GM21528 (cell line): ENCODE data around the gene SPHK1.

Experiments used
- ATAC-seq: cut with Tn5 transposase; IDR thresholded peaks from one replicate; pipeline ENCODE4 v1.9.1; 2021; ENCODE audit warnings: mild to moderate bottlenecking, moderate library complexity; ENCODE audit not compliant: unreplicated experiment, low FRiP score

The SPHK1 gene

DNA sequence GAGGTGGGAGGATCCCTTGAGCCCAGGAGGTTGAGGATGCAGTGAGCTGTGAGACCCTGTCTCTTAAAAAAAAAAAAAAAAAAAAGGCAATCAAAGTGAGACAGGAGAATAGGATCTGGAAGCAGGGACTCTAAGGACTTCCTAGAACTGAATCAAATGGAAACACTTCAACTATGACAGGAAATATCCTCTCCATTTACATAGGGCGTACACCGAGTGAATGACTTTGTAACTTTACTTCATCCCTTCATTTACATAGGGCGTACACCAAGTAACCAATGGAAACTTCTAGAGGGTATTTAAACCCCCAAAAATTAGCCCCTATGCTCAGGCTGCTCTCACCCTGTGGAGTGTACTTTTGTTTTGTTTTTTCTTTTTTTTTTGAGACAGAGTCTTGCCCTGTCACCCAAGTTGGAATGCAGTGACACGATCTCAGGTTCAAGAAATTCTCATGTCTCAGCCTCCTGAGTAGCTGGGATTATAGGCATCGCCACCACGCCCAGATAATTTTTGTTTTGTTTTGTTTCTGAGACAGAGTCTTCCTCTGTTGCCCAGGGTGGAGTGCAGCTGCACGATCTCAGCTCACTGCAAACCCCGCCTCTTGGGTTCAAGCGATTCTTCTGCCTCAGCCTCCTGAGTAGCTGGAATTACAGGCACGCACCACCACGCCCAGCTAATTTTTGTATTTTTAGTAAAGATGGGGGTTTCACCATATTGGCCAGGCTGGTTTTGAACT lies 21.1 kb upstream of the SPHK1 start:
- no peak for ATAC-seq

DNA sequence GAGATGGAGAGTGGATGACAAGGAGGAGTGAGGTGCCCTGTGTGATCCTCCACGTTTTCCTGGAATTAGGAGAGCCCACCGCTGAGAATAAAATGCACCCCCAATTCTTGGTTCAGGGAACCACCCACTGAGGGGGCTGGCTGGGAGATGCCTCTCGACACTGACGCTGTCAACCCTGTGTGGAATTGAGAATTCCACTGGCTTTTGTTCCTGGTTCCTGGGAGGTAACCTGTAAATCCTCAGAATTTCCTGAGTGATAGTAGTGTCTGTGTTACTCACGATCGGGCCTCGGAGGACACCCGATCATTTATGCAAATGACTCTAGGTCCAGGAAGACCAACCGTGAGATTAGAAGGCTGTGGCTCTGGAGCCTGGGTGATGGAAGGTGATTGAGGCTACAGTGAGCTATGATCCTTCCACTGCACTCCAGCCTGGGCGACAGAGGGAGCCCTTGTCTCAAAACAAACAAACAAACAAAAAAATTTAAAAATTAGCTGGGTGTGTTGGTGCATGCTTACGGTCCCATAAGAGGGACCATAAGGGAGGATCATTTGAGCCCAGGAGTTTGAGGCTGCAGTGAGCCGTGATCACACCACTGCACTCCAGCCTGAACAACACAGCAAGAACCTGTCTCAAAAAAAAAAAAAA lies 19.0 kb upstream of the SPHK1 start:
- ATAC-seq, result no peak

DNA sequence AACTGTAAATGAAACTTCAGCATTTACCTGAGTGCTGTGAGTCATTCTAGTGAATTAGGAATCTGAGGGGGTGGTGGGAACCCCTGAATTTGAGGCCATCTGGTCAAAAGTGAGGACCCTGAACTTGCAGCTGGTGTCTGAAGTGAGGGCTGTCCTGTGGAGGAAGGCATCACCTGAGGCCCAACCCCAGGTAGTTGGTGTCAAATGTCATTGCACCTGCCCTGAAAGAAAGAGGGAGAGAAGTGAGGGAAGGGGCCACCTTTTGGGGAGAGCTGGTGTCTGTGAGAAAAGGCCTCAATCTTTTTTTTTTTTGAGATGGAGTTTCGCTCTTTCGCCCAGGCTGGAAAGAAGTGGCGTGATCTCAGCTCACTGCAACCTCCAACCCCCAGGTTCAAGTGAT lies 18.2 kb upstream of the SPHK1 start:
- ATAC-seq, result no peak

DNA sequence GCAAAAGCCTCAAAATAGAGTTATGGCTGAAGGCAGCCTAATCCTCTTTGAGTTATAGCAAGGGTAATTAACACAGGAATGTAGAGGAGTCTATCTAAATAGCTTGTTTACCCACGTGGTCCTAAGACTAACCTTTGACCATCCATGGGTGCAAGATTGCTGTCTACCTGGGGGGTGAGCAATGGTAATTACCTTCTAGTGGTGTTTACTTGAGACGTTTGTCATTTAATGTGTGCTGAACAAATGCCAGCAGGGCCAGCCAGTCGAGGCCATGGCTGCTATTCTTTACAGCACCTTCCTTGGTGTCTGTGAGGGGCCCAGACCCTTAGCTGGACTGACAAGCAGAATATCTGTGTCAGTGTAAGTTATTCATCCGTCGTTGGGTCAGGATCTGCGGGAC lies 16.8 kb upstream of the SPHK1 start:
- no peak for ATAC-seq

DNA sequence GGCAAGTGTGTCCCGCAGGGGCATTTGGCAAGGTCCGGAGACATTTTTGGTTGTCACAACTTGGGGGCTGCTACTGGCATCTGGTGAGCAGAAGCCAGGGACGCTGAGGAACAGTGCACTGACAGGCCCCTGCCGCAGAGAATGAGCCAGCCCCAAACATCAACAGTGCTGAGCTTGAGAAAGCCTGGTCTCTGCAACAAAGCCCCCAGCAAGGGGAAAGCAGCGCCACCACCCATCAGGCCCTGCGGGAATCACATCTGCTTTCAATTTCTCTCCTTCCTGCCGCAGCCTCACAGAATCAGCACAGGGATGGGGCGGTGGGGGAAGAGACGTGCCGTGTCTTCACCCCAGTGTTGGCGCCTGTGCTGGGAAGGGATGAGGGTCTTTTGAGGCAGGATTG lies 15.9 kb upstream of the SPHK1 start:
- ATAC-seq, result no peak

DNA sequence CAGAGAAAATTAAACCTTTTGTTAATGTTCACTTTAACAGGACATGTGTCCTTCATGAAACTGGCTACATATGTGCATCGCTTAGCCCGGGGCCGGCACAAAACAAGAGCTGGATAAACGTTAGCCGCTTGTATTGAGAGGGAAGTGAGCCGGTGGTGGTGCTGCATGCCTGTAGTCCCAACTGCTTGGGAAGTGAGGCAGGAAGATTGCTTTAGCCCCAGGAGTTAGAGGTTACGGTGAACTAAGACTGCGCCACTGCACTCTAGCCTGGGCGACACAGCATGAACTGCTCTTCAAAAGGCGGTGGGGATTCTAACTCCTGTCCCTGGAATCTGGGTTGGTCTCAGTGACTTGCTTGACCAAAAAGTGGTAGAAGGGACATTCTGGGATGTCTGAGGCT lies 15.0 kb upstream of the SPHK1 start:
- no peak for ATAC-seq

DNA sequence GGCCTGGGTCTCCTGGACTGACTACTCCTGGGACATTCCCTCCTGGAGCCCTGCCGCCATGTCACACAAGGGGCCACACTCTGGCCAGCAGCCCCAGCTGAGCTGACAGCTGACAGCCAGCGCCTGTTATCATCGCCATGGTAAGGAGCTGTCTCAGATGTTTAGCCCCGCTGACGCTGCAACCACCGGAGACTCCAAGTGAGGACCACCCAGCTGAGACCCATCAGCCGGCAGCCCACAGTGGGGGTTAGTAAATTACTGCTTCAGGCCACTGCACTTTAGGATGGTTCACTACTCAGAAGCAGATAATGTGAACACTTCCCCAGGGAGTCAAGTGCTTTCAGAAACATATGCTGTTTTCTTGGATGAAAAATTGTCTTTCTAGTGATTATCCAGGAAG lies 14.6 kb upstream of the SPHK1 start:
- ATAC-seq, result no peak

DNA sequence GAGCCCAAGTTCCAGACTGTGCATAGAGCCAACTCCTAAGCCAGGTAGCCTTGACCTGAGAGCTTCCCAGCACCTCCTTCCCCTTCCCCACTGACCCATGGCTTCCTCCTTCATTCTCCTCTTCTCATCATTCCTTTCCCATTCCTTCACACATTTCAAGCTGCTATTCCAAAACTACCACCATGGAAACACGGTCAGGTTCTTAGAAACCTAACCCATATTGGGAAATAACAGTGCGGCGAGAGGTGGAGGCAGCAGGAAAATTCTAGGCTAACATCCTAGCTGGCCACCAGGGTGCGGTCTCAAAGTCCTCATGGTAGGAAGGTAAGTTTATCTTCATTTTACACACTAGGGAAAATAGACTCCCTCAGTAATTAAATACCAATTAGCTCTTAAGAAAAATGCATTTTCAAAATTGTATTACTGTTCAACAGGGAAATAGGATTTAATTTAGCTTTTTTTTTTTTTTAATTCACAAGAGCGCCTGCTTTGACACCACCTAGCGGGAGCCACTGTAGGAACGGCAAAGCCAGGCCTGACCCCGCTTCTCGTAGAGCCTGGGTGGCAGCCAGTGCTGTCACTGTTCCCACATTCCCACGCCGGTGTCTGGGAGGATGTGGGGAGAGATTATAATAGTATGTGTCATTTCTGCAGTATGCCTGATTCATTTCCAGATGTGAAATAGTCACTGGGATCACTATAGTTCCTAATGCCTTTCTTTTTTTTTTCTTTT lies 14.0 kb upstream of the SPHK1 start:
- ATAC-seq, result no peak

DNA sequence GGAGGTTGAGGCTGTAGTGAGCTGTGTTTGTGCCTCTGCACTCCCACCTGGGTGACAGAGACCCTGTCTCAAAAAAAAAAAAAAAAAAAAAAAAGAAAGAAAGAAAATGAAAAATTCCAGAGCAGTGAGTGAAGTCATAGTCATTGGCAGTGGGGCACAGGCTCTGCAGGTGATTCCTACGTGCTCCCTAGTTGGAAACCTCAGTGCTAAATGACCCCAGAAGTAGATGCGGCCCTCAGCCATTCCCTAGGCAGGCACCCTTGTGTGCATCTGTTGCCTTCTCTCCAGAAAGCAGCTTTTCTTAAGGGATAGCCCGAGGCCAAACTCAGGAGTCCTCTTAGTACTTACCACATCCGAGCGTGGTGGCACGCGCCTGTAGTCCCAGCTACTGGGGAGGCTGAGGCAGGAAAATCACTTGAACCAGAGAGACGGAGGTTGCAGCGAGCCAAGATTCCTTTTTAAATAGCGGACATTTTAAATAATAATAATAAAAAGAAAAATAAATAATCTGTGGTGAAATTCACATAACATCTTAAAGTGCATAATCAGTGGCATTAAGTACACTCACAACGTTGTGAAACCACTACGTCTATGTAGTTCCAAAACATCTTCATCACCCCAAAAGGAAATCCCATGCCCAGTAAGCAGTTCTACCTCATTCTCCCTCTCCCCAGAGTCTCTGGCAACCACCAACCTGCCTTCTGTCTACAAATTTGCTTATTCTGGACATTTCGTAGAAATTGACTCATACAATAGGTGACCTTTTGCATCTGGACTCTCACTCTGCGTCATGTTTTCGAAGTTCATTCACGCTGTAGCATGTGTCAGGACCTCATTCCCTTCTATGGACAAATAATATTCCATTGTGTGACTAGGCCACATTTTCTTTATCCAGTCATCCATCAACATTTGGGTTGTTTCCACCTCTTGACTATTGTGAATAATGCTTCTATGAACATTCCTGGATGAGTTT lies 12.5 kb upstream of the SPHK1 start:
- ATAC-seq, result no peak

DNA sequence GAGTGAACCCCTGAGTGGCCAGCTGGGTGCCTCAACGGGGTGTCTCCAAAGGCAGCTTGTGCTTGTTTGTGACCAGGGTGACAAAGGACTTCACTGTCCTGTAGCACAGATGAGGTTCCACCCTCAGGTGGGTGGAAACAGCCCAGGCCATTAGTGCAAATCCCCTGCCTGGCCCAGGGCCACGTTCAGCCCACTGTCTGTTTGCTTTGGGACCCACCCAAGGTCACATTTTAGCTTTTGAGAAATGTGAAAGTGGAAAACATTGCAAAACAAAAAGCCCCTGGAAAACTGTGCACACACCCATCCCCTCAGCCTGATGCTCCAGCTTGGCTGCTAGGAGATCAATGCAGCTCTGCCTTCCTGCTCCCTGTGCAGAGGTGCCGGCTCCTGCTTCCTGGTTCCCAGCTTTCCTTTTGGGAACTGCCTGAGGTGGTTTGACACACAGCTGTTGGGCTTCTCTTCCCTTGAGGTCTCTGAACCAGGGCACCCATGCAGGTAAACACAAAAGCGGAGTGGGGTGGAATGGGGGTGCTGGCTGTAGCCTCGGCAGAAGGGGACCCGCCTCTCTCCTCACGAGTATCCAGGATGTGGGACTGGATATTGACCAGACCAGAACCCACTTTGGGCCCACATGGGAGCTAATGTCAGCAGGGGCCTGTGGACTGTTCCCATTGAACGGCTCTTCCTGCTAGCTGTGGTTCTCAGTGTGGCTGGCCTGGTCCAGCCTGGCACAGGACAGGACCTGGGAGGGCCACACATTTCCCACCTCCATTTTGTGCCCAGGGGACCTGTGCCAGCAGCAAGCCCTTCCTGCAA lies 7.9 kb upstream of the SPHK1 start:
- no peak for ATAC-seq

DNA sequence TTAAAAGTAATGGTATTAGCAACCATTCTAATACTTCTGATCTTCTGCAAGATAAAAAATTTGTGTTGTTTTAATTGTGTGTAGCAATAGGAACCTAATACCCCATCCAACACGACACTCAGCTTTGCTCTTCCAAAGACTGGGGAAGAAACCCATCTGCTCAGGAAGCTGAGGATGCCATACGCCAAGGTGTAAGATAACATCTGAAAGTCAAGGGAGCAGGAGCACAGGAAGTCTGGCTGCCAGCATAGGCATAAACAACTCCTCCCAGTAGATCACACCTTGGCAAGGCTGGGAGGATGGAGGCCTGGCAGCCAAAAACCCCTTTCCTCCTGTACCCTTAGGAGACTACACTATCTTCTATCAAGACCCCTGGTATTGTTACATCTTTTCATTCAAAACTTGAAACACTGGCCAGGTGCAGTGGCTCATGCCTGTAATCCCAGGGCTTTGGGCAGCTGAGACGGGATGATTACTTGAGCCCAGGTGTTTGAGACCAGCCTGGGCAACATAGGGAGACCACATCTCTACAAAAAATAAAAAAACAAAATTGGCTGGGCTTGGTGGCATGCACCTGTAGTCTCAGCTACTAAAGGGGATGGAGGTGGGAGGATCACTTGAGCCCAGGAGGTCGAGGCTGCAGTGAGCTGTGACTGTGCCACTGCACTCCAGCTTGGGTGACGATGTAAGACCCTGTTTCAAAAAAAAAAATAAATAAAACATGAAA lies 5.7 kb upstream of the SPHK1 start:
- no peak for ATAC-seq

DNA sequence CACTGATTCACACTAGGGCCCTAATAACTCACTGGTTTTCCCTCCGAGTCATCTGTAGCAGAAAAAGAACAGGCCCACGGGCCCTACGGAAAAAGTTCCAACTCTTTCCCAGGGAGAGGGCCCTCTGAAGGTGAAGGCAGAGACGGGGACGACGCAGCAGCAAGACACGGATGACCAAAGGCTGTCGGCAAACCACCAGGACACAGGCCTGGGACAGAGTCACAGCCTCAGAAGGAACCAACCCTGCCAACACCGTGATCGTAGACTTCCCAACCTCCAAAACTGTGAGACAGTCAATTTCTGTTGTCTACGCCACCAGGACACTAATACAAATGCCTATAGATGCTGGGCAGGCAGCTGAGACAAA lies 5.2 kb upstream of the SPHK1 start:
- no peak for ATAC-seq

DNA sequence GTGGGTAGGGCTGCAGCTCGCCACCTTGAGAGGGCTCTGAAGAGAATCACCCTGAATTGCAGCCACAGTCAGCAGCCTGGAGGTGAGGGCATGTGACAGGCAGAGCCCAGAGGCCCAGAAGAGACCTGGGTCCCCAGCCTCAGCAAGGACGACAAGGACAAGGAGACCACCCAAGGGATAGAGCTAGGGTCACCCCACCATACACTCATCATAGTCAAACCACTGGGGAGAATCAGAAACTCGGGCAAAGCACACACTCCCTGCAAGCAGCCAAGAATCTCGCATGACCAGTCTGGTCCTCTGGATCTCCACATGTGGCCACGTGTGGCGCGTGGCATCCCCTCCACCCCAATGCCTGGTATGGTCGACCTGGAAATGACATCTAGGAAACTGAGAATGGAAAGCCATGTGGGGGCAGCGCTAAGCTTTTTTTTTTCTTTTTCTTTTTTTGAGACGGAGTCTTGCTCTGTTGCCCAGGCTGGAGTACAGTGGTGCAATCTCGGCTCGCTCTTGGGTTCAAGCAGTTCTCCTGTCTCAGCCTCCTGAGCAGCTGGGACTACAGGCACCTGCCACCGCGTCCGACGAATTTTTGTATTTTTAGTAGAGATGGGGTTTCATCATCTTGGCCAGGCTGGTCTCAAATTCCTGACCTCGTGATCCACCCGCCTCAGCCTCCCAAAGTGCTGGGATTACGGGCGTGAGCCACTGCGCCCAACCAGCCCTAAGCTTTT lies 4.6 kb upstream of the SPHK1 start:
- ATAC-seq, result no peak

DNA sequence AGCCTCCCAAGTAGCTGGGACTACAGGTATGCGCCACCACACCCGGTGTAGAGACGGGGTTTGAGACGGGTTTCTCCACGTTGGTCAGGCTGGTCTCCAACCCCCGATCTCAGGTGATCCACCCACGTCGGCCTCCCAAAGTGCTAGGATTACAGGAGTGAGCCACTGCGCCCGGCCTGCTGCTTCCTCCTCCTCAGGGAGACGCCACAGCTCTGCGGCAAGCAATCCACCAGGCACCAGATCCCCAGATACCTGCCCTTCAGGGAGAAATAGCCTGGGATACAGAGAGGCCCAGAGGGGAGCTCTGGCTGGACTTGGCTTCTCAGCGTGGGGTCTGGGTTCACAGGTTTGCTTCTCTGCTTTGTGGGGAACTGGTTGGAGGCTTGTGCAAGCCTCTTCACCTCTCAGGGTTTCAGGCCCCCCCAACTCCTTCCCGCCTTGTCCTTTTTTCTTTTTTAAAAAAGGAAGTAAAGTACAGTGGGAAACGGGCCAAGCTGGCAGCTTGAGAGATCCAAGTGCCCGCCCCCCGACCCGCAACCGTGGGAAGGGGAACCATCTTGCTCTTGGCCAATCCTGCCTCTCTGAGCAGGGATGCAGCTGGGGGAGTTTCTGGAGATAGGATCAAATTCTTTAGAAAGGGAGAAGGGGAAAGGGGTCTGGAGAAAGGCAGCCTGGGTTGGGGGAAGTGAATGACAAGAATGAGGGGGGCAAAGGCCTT lies 2.6 kb upstream of the SPHK1 start:
- ATAC-seq, result no peak

DNA sequence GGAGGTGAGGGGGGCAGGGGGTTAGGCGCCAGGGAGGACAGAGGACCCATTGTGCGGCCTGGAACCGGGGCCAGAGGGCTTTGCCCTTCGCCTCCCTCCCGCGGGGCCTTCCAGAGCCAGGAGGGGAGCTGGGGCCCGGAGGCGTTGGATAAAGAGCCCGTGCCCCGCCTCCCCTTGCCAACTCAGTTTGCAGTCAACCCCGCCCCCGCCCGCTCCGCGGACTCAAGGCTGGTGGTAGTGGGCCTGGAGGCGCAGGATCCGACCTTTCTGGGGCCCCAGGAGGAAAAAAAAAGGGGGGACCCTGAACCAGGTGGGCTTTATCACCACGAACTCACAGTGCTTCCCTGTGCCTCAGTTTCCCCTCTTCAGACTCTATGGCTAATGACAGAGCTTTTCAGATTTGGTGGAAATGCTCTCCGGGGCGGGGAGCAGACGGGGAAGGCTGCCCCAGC lies 2.0 kb upstream of the SPHK1 start:
- no peak for ATAC-seq

DNA sequence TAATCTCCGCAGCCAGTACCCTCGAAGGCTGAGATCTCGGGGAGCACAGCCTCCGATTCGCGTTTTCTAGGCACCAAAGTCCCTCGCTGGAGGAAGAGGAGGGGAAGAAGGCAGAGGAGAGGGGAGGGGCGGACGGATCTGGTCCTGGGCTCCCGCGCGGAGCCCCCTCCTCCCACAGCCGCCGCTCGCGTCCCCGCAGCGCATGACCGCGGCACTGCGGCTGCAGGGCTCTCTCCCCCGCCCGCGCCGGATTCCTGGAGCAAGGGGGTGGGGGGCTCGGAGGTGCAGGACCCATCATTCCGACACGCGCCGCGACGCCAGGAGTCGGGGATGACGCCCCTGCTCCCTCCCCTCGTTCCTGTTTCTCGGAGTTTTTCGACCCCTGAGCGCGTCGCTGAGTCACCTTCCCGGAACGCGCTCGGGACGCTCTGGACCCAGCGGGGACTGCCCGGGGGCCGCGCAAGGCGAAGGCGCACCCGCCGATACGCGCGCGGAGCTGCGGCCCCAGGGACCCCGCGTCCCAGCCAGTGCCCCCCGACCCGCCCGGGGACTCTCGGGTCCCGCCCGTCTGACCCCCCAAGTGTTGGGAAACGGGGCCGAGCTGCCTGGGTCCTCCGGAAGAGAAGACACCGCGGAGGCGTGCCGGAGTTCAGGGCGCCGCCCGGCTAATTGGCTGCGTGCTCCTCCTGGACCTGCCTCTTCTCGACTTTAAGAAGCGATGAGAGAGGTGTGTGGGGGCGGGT lies 1.4 kb upstream of the SPHK1 start:
- ATAC-seq, result peak; percentile 11

DNA sequence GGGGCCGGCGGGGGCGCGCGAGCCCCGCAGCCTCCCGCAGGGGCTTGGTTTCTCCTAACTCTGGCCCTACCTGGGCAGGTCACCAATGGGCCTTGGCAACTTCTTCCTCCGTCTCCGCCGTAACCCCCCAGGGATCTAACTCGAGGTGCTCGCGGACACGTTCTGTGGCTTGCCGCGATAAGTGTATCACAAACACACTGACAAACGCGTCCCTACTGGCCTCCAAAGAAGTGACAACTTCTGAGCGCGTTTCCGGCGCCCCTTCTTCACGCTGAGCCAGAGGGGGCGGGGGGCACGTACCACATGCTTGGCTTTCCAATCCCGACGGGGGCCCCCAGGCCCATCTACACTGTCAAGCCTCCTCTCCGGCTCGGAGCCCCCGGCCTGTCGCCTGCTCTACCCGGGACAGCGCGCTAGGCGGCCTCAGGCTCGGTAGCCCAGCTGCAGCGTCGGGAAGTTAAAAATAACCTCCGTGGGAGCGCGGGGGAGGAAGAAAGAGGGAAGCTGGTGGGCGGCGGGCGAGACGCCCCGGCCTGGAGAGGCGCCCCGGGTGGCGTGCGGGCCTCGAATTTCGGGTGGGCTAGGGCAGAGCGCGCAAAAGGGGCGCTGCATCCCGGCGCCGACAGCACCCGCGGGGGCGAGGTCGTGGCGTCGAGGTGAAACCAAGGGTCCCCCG lies 725 bp upstream of the SPHK1 start:
- ATAC-seq, result peak; percentile 23
